GM12892 (cell line): ENCODE results near the gene TBL1X.

Source experiments
- DNase-seq: peaks from one replicate; pipeline ENCODE4 v3.0.0; 2011; ENCODE audit not compliant: insufficient read length
- FAIRE-seq: peaks from 2 replicates; lab custom pipeline; 2011; peaks lifted over from hg19 to GRCh38; lab: Jason Lieb, UNC
- POLR2A ChIP-seq: IDR thresholded peaks from 2 replicates; pipeline ENCODE4 v1.6.1; 2011; ENCODE audit warnings: low read depth, low read length, control low read depth
- POLR2AphosphoS5 ChIP-seq: IDR thresholded peaks from 2 replicates; pipeline ENCODE4 v1.6.1; 2011; ENCODE audit warnings: low read depth, low read length, control low read depth
- TAF1 ChIP-seq: IDR thresholded peaks from 2 replicates; pipeline ENCODE4 v1.6.1; 2011; ENCODE audit warnings: low read depth, mild to moderate bottlenecking, control low read depth, low read length, borderline replicate concordance

TBL1X gene

DNA sequence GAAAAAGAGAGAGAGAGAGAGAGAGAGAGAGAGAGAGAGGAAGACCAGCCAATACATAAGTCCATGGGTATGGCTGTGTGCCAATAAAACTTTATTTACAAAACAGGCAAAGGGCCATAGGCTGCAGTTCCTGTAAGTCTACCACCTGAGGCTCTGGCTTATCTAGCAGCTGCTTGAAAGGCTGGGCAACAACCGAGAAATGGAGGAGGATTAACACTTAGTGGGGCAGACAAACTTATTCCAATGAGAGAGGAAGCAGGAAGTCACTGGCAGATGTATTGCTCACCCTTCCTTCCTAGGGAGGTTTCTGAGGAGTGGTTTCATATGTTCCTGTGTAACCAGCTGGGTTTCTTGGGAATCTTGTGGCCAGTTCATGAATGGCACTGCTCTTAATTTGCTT is 305.5 kb downstream of the TBL1X start:
- TF ChIP-seq POLR2AphosphoS5 (no peak), TAF1 (no peak), POLR2A (no peak)
- FAIRE-seq (no peak), DNase-seq (no peak)

DNA sequence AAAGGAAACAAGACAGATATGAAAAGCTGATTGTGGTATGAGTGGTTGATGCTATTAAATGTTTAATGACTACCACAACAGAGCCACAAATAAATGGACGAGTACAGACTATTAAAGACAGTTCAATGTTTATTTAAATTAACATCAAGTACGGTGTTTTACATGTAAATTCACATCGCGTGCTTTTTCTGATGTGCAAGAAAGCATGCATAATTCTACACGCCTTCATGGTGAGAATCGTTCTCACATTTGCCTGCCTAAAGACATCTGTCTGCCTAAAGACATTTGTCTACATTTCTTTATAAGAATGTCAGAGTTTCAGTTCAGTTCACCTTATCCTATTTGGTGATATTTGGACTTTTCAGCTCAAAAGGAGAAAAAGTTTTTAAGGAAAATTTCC is 308.1 kb downstream of the TBL1X start:
- no peak for FAIRE-seq
- DNase-seq = no peak
- TF ChIP-seq TAF1 = no peak
- no peak for TF ChIP-seq POLR2AphosphoS5

DNA sequence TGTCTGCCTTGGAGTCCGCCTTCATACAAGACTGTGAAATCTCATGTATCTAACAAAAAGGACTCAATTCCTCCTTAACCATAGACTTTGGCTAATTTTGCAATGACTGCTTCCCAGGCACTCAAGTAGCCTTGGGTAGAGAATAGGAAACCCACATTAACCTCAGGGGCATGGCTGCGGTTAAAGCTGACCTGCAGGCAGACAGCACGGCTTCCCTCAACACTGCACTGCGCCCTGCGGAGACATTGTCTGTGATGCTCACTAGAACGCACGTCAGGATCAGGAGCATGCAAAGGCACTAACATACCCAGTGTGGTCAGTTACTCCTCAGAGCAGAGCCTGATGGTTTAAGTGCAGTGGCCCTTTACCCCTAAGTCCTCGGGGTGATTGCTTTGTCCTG is 311.1 kb downstream of the TBL1X start:
- TF ChIP-seq POLR2A (no peak), POLR2AphosphoS5 (no peak), TAF1 (no peak)
- FAIRE-seq = no peak
- DNase-seq = no peak

DNA sequence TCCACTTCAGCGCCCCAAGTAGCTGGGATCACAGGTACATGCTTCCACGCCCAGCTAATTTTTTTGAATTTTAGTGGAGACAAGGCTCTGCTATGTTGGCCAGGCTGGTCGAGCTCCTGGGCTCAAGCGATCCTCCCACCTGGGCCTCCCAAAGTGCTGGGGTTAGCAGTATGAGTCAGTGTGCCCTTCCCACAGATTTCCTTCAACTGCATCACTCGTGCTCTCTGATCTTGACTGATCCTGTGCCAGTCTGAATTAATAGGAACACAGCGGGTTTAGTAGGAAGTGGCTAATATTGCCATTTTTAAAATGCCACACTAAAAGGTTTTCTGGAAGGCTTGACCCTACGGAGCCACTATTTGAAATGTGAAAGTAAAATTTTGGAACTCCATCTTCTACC is 317.1 kb downstream of the TBL1X start:
- TF ChIP-seq POLR2A (no peak), TAF1 (no peak), POLR2AphosphoS5 (no peak)
- FAIRE-seq = no peak
- no peak for DNase-seq

DNA sequence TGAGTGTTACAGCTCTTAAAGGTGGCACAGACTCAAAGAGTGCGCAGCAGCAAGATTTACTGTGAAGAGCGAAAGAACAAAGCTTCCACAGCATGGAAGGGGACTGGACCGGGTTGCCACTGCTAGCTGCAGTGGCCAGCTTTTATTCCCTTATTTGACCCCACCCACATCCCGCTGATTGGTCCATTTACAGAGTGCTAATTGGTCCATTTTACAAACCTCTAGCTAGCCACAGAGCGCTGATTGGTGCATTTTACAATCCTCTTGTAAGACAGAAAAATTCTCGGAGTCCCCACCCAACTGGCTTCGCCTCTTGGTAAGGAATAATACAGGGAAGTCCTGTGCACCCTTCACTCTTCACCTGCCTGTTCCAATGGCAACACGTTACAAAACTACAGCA is 319.5 kb downstream of the TBL1X start:
- TF ChIP-seq POLR2AphosphoS5 (no peak), POLR2A (no peak), TAF1 (no peak)
- FAIRE-seq = no peak

DNA sequence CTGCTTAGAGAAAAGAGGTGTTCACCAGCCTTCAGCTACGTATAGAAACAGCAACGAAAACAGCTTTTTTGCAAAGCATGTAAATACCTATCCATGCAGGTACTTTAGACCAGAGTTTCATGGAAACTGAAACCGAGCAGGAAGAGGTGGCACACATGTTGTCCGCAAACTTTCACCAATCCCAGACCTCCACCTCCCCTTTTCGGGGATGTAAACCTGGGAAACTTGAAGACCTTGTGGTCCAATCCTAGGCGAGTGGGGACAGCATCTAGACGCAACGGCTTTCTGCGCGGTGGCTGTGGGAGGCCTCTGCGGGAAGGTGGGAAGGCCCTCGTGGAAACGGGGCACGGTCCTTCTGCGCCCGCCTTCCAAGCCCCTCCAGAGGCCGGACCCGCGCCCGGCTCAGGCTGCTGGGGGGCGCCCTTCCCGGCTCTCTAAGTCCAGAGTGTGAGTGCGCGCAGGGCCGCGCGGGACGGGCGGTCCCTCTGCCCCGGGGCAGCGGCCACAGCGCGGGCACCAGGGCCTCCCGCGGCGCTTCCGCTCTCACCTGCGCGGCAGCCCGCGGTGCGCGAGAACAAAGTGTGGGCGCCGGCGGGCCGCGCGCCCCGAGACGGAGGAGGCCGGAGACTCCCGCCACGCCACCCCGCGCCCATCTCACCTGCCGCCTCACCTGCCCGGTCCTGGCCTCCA is 320.5 kb downstream of the TBL1X start:
- TF ChIP-seq POLR2A (no peak), TAF1 (no peak), POLR2AphosphoS5 (no peak)
- FAIRE-seq = no peak
- DNase-seq = no peak

More for the DNA sequence above, 319.5 kb downstream of the TBL1X start:
- no peak for DNase-seq

DNA sequence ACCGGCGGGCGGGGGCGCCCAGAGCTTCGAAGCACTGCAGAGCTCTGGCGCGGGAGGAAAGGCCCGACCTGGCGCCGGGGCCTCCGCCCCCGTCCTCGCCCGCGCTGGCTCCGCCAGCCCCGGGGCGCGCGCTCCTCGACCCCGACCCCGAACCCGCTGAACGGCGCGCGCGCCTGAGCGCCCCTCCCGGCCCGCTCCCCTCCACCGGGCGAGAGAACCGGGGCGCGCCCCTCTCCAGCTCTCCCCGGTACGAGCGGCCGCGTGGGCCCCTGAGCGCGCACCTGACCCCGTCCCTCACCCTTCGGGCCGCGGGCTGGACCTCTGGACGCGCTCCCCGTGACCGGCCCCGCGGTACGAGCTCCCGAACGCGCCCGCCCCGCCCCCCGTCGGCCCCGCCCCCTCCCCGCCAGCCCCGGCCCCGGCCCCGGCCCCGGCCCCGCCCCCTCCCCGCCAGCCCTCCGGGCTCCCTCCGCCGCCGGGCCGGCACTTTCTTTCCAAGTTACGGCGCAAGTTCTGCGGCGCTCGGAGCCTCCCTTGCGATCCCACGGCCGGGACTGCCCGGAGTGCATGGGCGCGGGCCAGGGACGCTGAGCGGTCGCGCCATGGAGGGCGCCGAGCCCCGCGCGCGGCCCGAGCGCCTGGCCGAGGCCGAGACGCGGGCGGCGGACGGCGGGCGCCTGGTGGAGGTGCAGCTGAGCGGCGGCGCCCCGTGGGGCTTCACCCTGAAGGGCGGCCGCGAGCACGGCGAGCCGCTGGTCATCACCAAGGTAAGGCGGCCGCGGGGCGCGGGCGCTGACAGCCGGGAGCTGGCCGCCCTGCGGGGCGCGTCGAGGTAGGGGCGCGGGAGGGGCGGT is 321.3 kb downstream of the TBL1X start, which contains the start of gene SHROOM2:
Gene SHROOM2, plus strand, starts transcription at position 486 of the 854 bp plus-strand sequence. Its CDS starts 117 bp downstream, at position 603.
- TF ChIP-seq POLR2AphosphoS5 (no peak), TAF1 (no peak), POLR2A (no peak)
- no peak for DNase-seq
- no peak for FAIRE-seq

DNA sequence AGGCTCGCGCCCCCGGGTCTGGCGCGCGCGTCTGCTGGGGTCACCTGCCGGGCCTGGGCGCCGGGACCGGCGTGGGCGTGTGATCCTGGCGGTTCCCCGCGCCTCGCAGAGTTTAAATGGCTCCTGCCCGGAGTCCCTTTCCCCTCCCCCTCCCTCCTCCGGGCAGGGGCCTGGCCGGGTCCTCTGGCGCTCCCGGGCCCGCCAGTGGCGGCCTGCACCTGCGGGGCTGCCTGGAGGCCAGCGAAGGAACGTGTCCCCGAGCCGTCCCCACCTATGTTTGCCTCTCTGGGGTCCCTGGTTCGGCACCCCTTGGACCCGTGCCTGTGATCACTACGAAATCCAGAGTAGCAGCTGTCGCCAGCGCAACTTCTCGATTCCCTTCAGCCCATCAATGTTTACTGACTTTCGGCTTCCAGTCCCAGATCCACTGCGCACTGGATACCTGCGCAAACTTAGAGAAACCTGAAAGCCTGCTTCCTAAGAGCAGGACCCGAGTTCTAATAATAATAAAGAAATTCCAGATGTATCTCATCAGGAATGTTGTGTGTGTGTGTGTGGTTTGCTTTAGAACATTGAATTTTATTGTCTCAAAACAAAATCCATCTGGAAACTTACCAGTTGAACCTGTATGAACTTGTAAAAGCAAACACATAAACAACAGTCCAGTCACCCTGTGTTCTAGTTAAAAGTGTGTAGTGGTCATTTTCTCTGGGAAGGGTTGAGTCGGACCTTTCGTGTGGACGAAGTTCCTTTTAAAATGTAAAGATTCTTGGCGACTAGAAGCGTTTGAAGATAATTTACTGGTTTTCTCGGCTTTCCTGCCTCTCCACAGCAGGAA is 322.2 kb downstream of the TBL1X start:
- FAIRE-seq = no peak
- TF ChIP-seq POLR2A = no peak
- no peak for TF ChIP-seq TAF1
- no peak for TF ChIP-seq POLR2AphosphoS5
- no peak for DNase-seq

DNA sequence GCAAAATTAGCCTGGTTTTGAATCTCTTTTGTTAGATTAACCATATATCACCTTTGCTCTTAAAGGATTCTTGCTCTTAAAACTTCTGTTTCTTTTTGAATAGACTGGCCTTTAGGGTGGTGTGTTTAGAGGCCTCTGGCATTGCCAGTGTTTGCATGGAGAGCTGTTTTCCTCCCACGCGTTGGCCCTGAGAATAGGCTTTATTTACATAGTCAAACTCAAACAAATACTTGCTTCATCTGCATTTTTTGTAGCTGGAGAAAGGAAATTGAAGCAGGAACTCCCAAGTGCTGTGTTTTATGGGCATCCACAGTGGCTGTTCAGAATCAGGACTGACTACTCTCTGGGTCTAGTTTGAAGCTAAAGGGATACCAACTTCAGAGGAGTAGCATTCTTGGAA is 324.1 kb downstream of the TBL1X start:
- DNase-seq (no peak), FAIRE-seq (no peak)
- no peak for TF ChIP-seq POLR2A
- no peak for TF ChIP-seq POLR2AphosphoS5
- no peak for TF ChIP-seq TAF1

DNA sequence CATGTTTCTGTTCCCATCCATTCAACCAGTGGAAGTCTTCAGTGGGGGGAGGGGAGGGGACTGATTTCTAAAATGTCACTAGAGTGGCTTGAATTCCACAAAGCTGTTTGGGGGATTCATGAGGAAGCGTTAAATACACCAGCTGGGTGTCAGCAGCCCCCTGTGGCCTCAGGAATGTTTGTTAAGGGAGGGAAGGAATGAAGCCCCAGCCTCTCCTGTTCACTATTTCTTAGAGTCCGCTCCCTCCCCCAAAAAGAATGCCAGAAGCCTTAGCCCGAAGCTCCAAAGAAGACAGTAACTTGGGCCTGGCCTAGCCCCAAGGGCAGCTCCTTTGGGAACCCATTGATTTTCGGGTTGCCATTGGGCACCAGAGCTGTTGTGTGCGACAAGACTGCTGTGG is 324.7 kb downstream of the TBL1X start:
- no peak for DNase-seq
- no peak for TF ChIP-seq POLR2A
- TF ChIP-seq POLR2AphosphoS5 = no peak
- TF ChIP-seq TAF1 = no peak
- no peak for FAIRE-seq
